Activated CD4-positive, alpha-beta T cell treated with anti-CD3 and anti-CD28 coated beads, Interleukin-2, amount 50 U/mL, for 16 hours (primary cell): Measurements from ENCODE around the gene CCDC142.

Experiments
- DNase-seq: peaks from one replicate; pipeline ENCODE4 v3.0.0-alpha.2; 2020

CCDC142 gene

GRCh38 chr2:74440378-74441169 lies 42.2 kb downstream of the CCDC142 start:
- peak; percentile 42 for DNase-seq

GRCh38 chr2:74439803-74440377 lies 42.9 kb downstream of the CCDC142 start:
- DNase-seq = no peak

GRCh38 chr2:74439373-74439772 lies 43.4 kb downstream of the CCDC142 start:
- no peak for DNase-seq

- no peak for DNase-seq
Observed at GRCh38 chr2:74438248-74438647, 44.5 kb downstream of the CCDC142 start.

- DNase-seq = no peak
Observed at GRCh38 chr2:74436848-74437695, 45.7 kb downstream of the CCDC142 start.

GRCh38 chr2:74436111-74436805 lies 46.5 kb downstream of the CCDC142 start:
- DNase-seq = no peak

- no peak for DNase-seq
Observed at GRCh38 chr2:74430502-74430901, 52.3 kb downstream of the CCDC142 start.

- DNase-seq = no peak
Observed at GRCh38 chr2:74429487-74430451, 53.0 kb downstream of the CCDC142 start.

- no peak for DNase-seq
Observed at GRCh38 chr2:74428675-74429074, 54.1 kb downstream of the CCDC142 start.

- no peak for DNase-seq
Observed at GRCh38 chr2:74427551-74427950, 55.2 kb downstream of the CCDC142 start.

- DNase-seq = no peak
Observed at GRCh38 chr2:74426181-74426758, 56.5 kb downstream of the CCDC142 start.

GRCh38 chr2:74425523-74425922 lies 57.3 kb downstream of the CCDC142 start:
- no peak for DNase-seq

- no peak for DNase-seq
Observed at GRCh38 chr2:74424995-74425406, 57.8 kb downstream of the CCDC142 start.

GRCh38 chr2:74424139-74424992 lies 58.4 kb downstream of the CCDC142 start:
- DNase-seq = no peak
